GM21737 (cell line): Measurements from ENCODE around the gene GARRE1.

Source experiments
- ATAC-seq: cut with Tn5 transposase; IDR thresholded peaks from one replicate; pipeline ENCODE4 v1.9.1; 2021; ENCODE audit warnings: mild to moderate bottlenecking, moderate library complexity; ENCODE audit not compliant: unreplicated experiment

Gene GARRE1

GRCh38 chr19:34284505-34284904 lies 30.2 kb downstream of the GARRE1 start:
- ATAC-seq, result no peak

DNA sequence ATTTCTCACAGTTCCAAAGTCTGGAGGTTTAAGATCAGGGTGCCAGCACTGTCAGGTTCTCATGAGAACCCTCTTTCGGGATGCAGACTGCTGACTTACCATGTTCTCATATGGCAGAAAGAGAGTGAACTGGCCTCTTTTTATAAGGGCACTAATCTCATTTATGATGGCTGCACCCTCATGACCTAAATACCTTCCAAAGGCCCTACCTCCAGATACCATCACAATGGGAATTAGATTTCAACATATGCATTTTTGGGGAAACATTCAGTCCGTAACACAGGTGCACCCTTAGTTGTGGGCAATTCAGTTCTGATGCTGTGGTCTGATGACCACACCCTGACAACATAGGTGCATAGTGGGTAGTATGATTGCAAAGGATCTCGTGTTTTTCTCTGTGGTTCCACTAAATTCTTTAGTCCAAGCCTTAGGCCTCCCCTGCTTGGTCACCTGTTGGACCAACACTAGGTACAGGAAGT lies 33.3 kb downstream of the GARRE1 start:
- ATAC-seq, result no peak

GRCh38 chr19:34288381-34288780 lies 34.0 kb downstream of the GARRE1 start:
- no peak for ATAC-seq

- no peak for ATAC-seq
These were observed 36.9 kb downstream of the GARRE1 start for GRCh38 chr19:34291235-34291634.

DNA sequence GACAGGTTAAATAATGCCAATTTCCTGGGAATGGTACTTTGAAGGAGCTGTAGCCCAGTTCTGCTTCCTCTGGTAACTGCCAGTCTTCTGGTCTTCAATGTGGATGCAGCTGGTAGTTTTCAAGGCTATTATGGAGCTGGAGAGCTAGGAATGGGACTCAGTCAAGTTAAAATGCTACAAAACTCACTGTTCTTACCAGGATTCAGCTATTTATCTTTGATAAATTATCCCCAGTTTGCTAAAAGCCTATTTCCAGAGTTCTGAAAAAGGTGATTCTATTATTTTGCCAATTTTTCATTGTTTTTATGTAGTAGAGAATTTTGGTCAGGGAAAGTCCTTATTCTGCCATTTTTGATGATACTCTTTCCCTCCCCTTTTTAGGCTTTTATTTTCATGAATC lies 40.7 kb downstream of the GARRE1 start:
- no peak for ATAC-seq

DNA sequence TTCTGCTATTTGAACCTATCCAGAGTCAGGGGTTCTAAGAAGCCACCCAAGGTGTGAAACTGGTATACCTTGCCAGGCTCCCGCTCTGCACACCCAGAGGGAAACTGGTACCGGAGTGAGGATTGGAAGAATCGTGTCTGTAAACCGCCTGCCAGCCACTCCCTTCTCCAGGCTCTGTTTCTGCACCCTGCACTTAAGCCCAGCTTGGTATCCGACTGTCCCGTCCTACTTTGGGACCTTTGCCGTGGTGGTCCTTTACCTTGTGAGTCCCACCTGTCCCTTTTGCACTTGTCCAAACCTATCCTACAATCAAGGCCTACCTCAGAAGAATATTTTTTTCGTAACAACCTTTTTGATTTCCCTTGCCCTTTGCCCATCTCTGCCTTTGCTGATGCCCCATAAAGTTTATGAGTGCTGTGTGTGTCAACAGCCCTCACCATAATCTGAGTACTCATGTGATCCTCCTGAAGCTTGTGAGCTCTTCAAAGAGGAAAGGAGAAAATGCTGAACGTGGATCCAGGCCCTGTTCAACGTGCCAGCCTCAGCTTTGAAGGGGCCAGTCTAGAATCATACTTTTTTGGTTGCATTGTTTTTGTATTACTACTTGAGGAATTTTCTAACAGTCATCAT lies 44.7 kb downstream of the GARRE1 start:
- ATAC-seq, result no peak

GRCh38 chr19:34299576-34299975 lies 45.2 kb downstream of the GARRE1 start:
- no peak for ATAC-seq

GRCh38 chr19:34300380-34300779 lies 46.0 kb downstream of the GARRE1 start:
- ATAC-seq, result no peak

DNA sequence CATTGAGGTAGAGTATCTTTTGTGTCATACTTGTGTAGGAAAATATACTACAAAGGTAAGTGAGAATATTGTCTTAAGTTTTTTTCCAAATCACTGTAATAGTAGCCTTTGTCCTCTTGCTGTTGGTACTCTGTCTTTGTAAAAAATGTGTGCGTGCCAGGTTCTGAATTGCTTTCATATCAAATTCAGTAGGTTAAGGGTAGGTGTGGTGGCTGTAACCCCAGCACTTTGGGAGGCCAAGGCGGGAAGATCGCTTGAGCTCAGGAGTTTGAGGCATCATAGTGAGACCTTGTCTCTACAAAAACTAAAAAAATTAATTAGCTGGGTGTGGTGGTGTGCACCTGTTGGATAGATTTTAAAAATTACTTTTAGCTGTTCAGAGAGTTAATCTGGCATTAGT lies 46.6 kb downstream of the GARRE1 start:
- no peak for ATAC-seq
